HuH-7.5 (cell line): ENCODE results near the gene SERINC5.
"Not testable (repeated sequence)": the region's sequence is repeated elsewhere in the genome, so short reads cannot be mapped to it uniquely, and the experiment has no call there.

Source experiments
- DNase-seq: peaks from one replicate; pipeline ENCODE4 v3.0.0; 2011; ENCODE audit warnings: low spot score

The SERINC5 gene

DNA sequence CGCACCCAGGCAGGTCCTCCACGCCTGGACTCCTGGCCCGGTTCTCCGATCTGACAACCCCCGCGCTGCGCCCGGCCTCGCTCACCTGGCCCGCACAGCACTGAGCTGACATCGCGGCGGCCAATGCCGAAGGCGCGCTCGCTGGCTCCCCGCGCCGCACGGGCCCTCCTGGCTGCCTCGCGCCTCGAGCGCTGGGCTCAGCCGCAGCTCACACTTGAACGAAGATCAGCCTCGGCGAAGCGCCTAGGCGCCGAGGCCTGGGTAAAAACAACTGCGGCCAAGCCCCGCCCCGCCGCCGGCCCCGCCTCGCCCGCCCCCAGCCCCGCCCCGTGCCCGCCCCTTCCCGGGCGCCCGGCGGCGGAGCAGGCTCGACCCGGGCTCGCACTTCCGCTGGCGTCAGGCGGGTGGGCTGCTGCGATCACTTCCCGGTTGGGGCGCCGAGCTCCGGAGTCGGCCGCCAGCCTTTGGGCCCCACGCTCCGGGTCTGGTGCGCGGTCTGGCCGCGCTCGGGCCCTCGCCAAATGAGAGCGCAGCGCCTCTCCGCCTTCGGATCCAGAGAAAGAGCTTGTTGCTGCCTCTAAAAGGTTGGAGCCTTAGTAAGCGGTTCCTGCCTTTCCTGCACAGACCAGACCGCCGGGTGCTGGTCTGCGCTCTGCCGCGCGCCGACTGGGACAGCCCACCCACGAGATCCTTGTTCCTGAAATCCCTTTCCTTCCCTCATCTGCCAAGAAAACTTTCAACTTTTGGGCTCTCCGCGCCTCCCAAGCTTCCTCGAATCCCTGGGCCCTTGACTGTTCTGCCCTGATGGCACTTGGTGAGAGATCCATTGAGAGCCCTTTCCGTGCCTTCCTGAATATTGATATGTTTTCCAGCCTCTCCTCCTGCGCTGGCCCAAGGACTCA, at the start of gene SERINC5:
SERINC5 (minus strand) TSS at position 238 of the 902 bp plus-strand sequence; CDS start at position 112, 126 bp downstream.
- DNase-seq, result peak; percentile 74

DNA sequence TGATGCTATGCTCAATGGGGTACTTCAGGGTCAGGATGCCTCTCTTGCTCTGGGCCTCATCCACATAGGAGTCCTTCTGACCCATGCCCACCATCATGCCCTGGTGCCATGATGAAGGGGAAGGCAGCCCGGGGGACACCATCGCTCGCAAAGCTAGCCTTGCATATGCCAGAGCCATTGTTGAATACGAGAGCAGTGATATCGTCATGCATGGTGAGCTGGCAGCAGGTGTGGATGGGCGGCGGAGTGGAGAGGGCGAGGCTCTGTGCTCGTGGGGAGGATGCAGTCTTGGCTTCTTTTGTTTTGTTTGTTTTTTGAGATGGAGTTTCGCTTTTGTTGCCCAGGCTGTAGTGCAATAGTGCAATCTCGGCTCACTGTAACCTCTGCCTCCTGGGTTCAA, 46.8 kb upstream of the SERINC5 start:
- no peak for DNase-seq

DNA sequence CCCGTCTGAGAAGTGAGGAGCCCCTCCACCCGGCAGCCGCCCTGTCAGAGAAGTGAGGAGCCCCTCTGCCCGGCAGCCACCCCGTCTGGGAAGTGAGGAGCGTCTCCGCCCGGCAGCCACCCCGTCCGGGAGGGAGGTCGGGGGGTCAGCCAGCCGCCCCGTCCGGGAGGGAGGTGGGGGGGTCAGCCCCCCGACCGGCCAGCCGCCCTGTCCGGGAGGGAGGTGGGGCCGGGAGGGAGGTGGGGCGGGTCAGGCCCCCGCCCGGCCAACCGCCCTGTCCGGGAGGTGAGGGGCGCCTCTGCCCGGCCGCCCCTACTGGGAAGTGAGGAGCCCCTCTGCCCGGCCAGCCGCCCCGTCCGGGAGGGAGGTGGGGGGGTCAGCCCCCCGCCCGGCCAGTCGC, 45.5 kb upstream of the SERINC5 start:
- not testable (repeated sequence) for DNase-seq

DNA sequence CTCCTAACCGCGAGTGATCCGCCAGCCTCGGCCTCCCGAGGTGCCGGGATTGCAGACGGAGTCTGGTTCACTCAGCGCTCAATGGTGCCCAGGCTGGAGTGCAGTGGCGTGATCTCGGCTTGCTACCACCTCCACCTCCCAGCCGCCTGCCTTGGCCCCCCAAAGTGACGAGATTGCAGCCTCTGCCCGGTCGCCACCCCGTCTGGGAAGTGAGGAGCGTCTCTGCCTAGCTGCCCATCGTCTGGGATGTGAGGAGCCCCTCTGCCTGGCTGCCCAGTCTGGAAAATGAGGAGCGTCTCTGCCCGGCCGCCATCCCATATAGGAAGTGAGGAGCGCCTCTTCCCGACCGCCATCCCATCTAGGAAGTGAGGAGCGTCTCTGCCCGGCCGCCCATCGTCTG, 44.9 kb upstream of the SERINC5 start:
- DNase-seq, result not testable (repeated sequence)

DNA sequence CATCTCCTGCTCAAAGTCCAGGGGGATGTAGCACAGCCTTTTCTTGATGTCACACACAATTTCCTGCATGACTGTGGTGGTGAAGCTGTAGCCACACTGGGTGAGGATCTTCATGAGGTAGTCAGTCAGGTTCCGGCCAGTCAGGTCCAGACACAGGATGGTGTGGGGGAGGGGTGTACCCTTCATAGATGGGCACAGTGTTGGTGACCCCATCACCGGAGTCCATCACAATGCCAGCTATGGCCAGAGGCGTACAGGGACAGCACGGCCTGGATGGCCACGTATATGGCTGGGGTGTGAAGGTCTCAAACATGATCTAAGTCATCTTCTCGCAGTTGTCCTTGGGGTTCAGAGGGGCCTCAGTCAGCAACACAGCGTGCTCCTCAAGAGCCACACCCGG, 44.3 kb upstream of the SERINC5 start:
- DNase-seq, result no peak

DNA sequence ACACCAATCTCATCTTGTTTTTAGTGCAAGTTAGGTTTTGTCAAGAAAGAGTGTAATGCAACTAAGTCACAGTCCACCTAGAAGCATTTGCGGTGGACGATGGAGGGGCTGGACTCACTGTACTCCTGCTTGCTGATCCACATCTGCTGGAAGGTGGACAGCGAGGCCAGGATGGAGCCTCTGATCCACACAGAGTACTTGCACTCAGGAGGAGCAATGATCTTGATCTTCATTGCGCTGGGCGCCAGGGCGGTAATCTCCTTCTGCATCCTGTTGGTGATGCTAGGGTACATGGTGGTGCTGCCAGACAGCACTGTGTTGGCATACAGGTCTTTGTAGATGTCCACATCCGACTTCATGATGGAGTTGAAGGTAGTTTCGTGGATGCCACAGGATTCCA, 43.8 kb upstream of the SERINC5 start:
- no peak for DNase-seq

DNA sequence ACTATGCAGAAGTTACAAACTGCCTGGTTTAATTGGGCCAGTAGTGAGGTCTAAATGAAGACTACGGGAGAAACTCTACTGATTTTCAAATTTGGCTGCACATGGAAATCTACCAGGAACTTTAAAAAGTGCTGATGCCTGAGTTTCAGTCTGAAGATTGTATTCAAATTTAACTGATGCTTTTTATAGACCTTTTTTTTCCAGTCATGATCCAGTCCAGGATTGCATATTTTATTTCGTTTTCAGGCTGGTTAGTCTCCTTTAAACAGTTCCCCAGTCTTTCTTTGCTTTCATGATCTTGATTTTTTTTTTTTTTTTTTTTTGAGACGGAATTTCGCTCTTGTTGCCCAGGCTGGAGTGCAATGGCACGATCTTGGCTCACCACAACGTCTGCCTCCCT, 40.3 kb upstream of the SERINC5 start:
- no peak for DNase-seq

DNA sequence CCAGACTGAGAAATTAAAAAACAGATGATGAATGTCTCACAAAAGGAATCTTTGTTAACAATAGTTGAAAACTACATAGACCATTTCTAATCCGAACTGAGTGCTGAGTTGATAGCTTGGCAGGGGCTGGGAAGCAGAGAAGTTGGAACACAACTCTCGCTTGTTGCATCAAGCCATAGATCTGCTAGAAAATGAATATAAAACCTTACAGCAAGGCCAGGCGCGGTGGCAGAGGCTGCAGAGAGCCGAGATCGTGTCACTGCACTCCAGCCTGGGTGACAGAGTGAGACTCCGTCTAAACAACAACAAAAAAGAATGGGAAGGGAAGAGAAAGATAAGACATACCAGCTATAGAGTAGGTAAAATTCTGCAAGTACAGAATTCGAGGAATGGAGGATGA, 35.9 kb upstream of the SERINC5 start:
- no peak for DNase-seq

DNA sequence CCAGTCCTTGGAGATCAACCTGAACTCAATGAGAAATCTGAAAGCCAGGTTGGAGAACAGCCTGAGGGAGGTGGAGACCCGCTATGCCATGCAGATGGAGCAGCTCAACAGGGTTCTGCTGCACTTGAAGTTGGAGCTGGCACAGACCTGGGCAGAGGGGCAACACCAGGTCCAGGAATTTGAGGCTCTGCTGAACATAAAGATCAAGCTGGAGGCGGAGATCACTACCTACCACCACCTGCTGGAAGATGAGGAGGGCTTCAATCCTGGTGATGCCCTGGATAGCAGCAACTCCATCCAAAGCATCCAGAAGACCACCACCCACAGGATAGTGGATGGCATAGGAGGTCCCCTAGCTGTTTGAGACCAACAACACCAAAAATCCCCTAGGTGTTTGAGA, 33.5 kb upstream of the SERINC5 start:
- no peak for DNase-seq

DNA sequence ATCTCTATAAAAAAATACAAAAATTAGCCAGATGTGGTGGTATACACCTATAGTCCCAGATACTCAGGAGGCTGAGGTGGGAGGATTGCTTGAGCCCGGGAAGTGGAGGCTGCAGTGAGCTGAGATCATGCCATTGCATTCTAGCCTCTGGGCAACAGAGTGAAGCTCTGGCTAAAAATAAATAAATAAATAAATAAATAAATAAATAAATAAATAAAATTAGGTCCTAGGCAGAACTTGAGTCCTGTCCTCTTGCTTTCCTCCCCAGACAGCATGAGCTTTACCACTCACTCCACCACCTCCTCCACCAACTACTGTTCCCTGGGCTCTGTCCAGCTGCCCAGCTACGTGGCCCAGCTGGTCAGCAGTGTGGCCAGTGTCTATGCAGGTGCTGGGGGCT, 32.3 kb upstream of the SERINC5 start:
- DNase-seq, result no peak

DNA sequence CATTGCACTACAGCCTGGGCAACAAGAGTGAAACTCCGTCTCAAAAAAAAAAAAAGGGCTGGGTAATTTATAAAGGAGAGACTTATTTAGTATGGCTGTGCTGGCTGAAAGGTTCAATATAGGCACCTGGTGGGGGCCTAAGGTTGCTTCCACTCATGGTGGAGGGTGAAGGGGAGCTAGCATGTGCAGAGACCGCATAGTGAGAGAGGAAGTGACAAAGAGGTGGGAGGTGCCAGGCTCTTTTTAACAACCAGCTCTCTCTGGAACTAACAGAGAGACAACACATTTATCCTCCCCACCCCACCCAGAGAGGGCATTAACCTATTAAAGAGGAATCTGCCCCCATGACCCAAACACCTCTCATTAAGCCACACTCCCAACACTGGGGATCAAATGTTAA, 28.9 kb upstream of the SERINC5 start:
- DNase-seq, result no peak

DNA sequence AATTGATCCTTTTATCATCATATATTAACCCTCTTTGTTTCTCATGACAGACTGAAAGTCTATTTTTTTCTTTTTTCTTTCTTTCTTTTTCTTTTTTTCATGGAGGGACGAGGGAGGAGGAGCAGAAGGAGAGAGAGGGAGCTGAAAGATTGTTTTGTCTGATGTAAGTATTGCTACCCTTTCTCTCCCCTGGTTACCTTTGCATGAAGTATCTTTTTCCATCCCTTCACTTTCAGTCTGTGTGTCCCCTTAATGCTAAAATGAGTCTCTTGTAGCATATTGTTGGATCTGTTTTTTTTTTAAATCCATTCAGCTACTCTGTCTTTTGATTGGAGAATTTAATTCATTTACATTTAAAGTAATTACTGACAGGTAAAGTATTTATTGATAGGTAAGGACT, 27.5 kb upstream of the SERINC5 start:
- DNase-seq, result no peak

DNA sequence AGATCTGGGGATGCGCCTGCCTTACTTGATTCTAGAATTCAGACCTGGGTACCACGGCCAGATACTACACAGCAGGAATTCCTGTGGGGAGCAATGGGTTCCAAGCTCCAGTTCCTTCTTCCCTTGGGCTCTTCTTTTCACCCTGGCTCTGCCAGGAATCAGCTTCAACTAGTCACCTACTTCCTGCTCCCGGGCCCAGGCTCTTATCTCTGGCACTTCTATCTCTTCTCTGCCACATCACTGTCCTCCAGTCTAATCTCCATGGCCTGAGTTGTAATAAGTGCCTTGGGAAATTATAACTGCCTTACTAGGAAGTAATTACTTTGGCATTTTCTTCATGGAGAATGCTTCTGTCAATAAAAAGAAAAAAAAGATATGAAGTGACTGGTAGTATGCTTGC, 26.2 kb upstream of the SERINC5 start:
- no peak for DNase-seq

DNA sequence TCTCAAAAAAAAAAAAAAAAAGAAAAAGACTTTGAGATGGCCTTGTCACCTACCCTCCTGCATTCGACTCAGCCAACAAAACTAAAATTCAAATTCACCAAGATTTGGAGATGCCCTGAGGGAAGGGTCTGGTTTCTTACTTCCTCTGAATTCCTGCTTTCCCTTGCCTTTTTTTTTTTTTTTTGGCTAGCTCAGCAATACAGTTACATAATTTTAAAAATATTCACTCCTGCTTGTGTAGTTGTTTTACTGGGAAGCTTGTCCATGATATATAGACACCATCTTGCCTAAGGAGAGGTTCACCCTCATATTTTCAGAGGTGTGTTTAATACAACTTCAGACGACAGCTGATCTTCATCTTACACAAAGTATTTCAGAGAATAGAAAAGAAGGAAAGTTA, 21.3 kb upstream of the SERINC5 start:
- no peak for DNase-seq

DNA sequence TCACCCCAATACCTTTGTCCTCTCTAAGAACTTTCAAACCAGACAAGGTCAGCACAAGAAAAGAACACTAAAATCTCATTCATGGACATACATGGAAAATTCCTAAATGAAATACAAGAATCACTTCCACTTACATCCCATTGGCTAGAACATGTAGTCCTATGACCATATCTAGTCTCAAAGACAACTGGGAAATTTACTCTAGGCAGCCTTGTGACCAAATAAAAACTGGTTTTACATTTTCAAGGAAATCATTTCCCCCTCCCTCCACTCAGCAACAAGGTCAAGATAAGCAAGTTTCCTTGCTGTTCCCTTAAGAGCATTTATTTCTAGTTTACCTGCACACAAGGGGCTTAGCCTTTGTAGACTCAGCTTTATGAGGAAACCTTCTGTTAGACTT, 20.3 kb upstream of the SERINC5 start:
- DNase-seq, result no peak

DNA sequence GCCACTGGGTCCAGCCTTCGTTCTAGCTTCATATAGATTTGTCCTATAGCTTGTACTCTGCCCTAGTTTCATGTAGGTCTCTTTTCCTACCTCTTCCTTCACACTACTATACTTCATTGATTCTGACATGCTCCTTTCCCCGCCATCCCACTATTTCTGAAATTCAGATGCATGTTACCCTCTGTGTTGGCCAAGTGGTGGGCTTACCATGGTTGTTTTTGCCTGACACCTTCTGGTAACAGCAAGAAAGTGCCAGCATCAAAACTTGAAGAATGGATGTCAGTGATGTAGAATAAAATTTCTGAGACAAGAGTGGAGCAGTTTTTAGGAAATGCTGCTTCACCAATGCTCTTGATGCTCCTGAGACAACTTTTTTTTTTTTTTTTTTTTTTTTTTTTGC, 19.5 kb upstream of the SERINC5 start:
- DNase-seq, result no peak

DNA sequence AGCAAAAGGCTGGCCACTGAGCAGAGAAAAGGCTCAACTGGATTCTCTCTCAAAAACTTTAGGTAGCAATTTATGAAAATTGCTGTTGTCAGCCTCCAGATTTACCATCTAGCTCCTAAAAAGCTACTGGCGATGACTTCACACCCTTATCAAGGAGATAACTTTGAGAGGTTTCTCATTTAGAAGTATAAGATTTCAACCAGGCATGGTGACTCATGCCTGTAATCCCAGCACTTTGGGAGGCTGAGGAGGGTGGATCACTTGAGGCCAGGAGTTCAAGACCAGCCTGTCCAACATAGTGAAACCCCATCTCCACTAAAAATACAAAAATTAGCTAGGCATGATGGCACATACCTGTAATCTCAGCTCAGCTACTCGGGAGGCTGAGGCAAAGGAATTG, 14.7 kb upstream of the SERINC5 start:
- DNase-seq, result not testable (repeated sequence)

DNA sequence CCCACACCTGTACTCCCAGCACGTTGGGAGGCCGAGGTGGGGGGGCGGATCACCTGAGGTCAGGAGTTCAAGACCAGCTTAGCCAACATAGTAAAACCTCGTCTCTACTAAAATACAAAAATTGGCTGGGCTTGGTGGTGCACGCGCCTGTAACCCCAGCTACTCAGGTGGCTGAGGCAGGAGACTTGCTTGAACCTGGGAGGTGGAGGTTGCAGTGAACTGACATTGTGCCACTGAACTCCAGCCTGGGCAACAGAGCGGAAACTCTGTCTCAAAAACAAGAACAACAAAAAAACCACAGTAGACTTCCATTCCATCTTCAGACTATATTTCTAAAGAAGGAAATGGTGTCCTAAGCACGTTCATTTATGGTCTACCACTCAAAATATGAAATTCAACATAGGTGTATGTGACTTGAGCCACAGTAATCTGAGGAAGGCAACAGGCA, 14.2 kb upstream of the SERINC5 start:
- no peak for DNase-seq

DNA sequence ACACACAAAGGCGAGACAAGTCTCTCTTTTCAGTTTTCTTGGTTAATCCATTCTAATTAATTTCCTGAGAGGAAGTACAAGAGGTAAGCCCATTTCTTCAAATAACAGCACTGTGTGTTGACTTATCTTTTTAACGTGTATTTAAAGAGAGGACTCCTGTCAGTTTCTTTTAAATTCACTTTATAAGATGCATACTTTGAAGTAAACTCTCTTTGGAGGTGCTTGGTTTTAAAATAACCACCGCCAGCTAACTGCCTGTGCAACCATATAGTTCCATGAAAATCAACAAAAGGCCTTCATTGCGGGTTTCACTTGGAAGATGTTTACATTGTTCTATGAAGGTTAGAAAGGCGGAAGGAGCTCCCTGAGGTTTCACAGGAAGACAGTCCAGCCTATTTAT, 13.1 kb upstream of the SERINC5 start:
- no peak for DNase-seq

DNA sequence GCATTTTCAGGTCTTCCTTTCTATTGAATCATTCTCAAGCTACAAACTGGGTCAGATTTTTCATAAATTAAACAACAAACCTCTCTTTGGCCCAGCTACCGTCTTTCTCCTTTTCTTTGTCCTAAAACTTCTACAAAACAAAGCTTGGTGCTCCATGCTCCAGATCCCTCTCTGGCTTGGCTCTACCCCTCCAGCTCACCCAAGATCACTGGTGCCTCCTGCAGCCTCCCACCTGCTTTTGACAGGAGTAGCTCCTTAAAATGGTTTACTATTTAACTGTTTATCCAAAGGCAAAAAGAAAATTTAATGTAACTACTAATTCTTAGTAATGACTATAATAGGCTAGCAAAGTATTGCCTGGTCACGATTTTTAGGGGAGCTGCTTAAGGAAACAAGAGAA, 10.7 kb upstream of the SERINC5 start:
- no peak for DNase-seq

DNA sequence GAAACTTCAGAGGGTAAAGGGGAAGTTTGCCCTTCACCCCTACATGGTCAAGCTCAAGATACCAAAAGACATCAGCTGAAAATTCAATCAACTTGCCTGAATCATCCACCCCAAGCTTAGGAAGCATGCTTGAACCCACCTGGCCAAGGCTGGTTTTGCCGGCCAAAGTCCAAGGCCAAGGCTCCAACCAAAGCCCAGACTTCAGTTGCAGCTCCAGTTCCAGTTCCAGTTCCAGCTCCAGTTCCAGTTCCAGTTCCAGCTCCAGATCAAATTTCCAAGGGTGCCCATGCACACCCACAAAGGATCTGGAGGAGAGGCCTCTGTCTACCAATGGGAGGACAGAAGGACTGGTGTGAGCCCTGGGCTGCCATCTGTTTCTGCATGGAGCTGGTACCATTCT, 4.6 kb upstream of the SERINC5 start:
- no peak for DNase-seq

DNA sequence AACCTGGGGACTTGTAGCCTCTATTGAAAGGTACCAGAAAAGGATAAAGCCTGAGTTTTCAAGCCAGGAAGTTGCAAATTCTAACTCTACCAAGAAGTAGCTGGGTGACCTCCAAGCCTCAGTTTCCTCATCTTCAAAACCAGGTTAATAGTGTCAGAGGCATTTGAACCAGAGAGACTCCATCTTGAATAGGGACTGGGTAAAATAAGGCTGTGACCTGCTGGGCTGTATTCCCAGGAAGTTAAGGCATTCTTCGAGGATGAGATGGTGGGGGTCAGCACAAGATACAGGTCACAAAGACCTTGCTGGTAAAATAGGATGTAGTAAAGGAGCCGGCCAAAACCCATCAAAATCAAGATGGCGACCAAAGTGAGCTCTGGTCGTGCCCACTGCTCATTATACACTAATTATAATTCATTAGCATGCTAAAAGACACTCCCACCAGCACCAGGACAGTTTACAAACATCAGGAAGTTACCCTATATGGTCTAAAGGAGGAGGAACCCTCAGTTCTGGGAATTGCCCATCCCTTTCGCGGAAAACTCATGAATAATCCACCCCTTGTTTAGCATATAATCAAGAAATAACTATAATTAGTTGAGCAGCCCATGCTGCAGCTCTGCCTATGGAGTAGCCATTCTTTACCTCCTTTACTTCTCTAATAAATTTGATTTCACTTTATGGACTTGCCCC, 3.8 kb upstream of the SERINC5 start:
- no peak for DNase-seq

DNA sequence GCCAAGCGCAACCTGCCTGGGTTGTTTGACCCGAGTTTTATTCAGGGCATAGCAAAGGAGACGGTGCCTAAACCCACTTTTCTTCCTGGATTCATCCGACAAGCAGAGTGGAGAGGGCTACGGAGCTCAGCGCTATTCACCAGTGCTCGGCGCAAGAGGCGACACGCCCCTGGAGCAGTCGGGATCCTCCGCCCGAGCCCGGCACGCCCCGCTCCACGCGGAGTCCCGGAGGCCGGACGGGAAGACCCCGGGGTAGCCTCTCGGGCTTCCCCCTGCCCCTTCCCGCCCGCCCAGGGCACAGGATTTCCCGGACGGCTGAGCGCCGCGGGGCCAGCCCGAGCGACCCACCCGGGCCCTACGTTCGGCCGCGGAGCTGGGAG, 427 bp downstream of the SERINC5 start:
- DNase-seq, result peak; percentile 54
